Measurements from ENCODE around the gene ZNF718.
"Not testable (repeated sequence)": the region's sequence is repeated elsewhere in the genome, so short reads cannot be mapped to it uniquely, and the experiment has no call there.

ZNF718 gene

DNA sequence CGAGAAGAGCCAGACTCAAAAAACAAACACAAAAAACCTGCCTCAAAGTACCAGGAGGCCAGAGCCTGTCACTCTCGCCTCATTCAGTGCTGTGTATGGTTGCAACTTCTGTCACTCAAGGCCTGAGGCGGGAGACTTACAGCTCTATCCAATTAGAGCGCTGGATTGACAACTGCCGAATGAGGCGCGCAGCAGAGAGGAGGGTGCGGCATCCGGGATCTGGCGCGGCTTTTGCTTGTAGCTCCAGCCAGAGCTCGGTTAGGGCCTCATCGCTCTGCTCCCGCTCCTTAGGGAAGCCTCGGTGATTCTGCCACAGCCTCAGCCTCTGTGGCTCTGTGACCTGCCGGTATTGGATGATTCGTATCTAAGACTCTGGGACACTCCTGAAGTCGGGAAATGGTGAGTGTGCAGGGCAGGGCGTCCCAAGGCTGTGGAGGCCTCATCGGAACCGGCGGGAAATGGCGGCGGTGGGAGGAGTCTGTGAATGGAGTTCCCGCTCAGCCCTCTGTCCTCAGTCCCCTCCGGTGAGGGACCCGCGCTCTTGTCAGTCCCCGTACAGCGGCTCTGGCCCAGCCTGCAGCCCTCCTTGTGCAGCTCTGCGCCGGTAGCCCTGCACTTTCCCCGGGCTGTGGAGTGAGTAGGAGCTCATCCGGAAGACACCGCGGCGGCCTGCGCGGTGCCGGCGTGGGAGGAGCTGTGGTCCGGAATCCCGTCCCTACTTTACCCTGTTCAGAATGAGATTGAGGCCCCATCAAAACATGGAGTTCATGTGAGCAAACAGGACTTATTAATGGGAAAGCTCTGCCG, at the start of gene ZNF718:
TSS of gene ZNF718 (plus strand) at position 227 of the 807 bp plus-strand sequence. CDS start at position 397, 170 bp downstream.
- peak; percentile 97 for DNase-seq

DNA sequence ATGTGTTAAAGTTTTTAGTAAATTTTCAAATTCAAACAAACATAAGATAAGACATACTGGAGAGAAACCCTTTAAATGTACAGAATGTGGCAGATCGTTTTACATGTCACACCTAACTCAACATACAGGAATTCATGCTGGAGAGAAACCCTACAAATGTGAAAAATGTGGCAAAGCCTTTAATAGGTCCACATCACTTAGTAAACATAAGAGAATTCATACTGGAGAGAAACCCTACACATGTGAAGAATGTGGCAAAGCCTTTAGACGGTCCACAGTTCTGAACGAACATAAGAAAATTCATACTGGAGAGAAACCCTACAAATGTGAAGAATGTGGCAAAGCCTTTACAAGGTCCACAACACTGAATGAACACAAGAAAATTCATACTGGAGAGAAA, 38.4 kb upstream of the ZNF718 start:
- DNase-seq, result no peak

GRCh38 chr4:86559-87324, 37.6 kb upstream of the ZNF718 start:
- DNase-seq, result not testable (repeated sequence)

DNA sequence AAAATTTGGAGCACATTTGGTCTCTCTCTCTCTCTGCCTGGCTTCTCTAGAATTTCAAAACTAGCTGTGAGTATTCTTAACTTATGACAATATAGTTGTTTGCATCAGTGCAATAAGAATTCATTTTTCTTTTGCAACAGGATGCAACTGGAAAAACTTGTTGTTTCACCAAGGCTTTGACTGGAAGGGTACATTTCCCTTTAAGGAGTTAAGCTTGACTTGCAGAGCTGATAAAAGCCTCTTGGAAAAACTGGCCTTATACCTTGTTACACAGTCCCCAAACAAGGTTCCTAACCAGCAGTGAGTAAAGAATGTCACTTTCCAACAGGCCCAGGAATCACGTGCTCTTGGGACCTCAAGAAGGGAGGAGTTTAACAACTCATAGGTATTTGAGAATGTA, 25.9 kb upstream of the ZNF718 start:
- no peak for DNase-seq

DNA sequence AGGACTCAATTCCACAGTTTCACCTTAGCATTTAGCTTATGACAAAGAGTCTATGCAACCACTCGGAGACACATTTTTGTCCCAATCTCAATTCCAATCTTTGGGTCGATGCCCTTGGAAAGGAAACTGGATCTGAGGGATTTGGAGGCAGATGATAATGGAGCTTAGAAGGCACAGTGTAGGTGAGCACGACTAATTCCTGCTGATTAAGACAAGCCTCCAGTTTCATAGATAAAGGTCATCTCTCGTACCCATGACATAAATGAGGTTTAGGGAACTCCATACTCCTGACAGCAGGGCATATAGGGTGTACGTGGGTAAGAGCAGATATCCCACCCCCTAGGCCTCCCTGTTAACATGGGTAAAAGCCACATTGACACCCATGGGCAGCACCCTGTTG, 24.4 kb upstream of the ZNF718 start:
- DNase-seq, result no peak

DNA sequence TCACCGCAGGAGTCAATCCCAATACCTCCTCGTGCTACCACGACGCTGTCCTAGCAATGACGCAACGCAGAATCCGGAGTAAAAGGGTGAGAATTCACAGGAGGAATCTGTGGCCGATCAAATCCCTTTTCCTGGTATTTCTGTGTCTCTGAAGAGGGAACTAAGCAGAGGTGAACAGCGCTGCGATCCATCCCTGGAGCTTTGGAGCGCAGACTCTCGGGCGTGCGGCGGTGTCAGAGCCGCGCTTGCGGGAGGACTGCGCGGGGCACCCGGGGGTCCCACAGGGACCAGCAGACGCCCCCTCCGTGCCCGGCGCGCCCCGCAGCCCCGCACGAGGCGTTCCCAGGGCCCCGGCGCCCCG, 17.2 kb upstream of the ZNF718 start:
- no peak for DNase-seq

DNA sequence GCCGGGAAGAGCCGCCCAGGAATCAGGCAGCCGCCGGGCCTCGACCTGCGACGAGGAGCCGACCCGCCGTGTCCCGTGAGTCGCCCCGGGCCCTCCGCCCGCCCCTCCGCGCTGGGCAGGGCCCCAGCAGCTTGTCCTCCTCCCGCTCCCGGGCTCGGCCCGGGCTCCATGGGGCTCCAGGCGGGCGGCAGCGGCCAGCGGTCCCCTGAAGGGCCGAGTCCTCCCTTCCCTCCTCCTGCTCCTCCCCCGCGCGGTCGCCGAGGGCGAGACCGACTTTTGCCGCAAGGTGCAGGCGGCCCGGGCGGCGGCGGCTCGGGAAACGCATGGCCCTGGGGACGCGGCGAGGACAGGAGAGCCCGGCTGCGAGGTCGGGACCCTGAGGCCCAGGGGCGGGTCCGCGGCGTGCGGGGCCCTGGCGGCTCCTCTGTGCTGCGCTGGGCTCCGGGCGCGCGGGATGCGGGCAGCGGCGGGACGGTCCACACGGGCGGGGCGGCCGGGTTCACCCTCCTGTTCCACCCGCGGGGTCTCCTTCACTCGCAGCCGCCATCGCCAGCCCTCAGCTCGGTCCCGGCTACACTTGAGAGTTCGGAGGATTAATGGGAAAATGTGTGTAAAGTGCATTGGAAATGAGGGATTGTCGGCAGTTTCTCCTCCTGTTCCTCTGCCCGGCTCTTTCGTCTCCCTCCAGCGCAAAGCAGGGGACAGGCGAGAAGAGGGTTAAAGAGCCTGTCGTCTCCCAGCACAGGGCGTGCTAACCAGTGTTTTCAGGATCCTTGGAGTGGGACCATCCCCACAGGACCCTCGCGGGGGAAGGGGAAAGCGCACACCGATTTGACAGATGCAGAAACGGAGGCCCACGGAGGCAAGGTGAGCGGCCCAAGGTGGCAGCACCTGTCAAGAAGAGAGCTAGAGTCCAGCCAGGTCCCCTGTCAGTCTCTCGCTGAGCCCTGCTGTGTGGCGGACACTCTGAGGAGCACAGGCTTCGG, 16.6 kb upstream of the ZNF718 start:
- DNase-seq, result no peak

GRCh38 chr4:112771-113170, 11.5 kb upstream of the ZNF718 start:
- no peak for DNase-seq

DNA sequence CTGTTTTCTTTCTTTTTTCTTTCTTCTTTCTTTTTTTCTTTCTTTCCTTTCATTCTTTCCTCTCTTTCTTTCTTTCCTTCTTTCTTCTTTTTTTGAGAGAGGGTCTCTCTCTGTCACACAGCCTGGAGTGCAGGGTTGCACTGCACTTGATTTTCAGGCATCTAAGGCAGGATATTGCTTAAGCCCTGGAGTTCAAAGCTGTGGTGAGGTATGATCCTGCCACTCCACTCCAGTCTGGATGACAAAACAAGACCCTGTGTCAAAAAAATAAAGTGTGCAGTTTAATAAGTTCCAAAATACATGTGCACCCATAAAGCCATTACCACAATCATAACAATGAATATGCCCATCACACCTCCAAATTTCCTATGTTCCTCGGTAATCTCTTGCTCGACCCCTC, 10.6 kb upstream of the ZNF718 start:
- no peak for DNase-seq

GRCh38 chr4:114149-114548, 10.2 kb upstream of the ZNF718 start:
- DNase-seq, result no peak

GRCh38 chr4:116499-116898, 7.8 kb upstream of the ZNF718 start:
- DNase-seq, result no peak

DNA sequence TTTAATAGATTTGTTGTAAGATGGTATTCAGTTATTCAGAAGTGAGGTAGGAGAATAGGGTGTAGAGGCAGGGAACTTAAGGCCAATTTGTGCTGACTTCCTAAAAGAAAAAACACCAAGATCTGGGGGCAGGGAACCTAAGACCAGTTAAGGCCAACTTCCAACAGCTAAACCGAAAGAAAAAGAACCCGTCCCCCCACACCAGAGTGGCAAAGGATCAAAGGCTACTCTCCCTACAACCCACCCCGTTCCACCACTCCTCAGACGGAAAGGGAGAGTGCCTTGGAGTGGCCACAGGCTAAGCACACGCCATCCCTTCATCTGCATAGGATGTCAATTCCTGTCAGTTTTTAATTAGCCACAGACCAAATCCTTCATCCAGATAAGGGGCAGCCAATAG, 3.7 kb upstream of the ZNF718 start:
- DNase-seq, result no peak

GRCh38 chr4:121408-122084, 2.8 kb upstream of the ZNF718 start:
- DNase-seq, result no peak

- DNase-seq, result not testable (repeated sequence)
These were observed 403 bp upstream of the ZNF718 start for GRCh38 chr4:123922-124274.

DNA sequence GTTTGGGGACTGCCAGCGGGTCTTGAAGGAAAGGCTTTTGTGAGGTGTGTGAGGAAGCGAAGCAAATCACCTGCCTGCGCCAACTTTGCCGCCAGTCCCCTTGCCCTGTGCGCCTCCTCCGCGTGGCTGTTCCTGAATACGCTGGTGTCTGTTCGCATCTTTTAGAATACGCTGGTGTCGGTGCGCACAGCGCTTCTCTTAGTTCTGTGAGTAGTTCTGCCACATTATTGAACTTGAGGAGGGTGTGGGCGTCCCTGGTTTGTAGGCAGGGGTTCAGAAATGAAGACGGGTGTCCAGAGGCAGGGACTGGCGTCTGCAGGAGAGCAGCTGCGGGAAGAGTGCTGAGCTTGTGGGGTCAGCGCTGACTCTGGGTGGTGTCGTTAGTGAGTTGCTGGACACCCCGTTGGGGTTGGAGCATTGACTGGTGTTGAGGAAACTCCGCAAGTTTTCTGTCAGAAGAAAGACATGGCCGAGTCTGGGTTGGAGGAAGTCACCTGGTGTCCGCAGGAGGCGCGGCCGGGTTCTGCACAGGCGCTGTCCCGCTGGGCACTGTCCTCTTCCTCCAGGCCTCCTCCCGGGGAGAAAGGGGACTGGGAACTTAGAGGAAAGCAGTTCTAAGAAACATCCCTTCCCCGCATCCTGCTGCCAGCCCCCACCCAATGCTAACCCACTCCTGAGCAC, 930 bp downstream of the ZNF718 start:
- no peak for DNase-seq

DNA sequence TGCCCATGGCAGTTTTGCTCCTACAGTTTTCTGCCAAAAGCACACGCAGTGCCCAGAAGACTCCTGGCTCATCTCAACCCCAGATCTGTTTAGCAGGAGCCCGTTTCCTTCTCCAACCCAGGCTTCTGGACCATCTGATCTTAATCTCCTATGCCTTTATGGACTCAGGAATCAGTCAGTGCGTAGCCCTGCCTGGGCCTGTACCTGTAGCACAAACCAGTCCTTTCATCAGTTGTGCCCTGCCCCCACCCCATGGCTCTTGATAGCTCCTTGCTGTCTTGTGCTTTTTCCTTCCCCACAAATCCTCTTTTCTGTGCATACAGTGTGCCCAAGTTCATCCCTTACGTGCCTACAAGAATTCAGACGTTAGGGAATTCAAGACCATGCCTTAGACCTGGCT, 1.5 kb downstream of the ZNF718 start:
- DNase-seq, result no peak

- DNase-seq, result no peak
These were observed 8.2 kb downstream of the ZNF718 start for GRCh38 chr4:132483-132882.

DNA sequence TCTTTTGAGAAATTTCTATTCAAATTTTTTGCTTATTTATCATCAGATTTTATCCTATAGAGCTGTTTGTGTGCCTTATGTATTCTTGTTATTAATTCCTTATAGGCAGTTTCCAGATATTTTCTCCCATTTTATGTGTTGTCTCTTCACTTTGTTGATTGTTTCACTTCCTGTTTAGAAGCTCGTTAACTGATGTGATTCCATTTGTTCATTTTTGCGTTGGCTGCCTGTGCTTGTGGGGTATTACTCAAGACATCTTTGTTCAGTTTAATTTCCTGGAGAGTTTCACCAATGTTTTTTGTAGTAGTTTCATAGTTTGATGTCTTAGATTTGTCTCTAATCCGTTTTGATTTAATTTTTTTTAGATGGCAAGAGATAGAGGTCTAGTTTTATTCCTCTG, 14.6 kb downstream of the ZNF718 start:
- DNase-seq, result no peak

DNA sequence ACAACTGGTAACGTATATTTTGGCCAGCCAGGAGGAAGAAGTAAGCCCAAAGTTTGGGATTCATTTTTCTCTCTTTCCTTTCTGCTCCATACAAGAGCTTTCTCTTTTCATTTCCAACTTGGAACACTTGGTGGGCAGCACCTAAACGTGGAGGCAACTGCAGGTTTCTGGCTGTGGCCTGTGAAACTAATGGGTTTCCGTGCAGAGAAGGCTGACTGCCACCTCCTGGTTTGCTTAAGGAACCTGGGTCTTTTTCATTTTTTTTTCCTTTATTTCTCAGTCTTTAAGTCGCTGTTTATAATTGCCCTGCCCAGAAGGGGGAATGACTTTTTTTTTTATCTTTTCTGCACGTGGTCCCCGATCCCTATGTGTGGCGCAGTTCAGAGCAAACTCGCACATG, 15.4 kb downstream of the ZNF718 start:
- no peak for DNase-seq

GRCh38 chr4:146621-147020, 22.3 kb downstream of the ZNF718 start:
- DNase-seq, result no peak

- no peak for DNase-seq
These were observed 22.9 kb downstream of the ZNF718 start for GRCh38 chr4:147233-147632.

Data from midbrain (tissue), 1 donor.